AG04449 (cell line): ENCODE measurements around the gene ERG.

Source experiments
- CTCF ChIA-PET: fragments of 350-600 bp; formaldehyde crosslinking; extraction: SDS; loops from one replicate; lab custom pipeline; 2021; ENCODE audit warnings: antibody characterized with exemption; lab: Yijun Ruan, JAX
- POLR2A ChIA-PET: fragments of 400-600, 350-600 bp; formaldehyde crosslinking; extraction: SDS; loops from one replicate; lab custom pipeline; 2020; ENCODE audit warnings: antibody characterized with exemption, inconsistent platforms; lab: Yijun Ruan, JAX
- DNase-seq: peaks from one replicate; pipeline ENCODE4 v3.0.0-alpha.2; 2010; ENCODE audit warnings: low read depth, low spot score
- H3K4me3 ChIP-seq: 2 replicates; pipeline ENCODE4 v1.5.1; 2011; ENCODE audit warnings: low read depth, mild to moderate bottlenecking, control low read depth, low read length
- CTCF ChIP-seq: IDR thresholded peaks from one replicate; pipeline ENCODE4 v1.5.1; 2011; ENCODE audit warnings: mild to moderate bottlenecking, moderate library complexity, low read length, control low read depth, inconsistent platforms; ENCODE audit not compliant: insufficient read depth; ENCODE audit errors: missing control alignments

ERG gene

DNA sequence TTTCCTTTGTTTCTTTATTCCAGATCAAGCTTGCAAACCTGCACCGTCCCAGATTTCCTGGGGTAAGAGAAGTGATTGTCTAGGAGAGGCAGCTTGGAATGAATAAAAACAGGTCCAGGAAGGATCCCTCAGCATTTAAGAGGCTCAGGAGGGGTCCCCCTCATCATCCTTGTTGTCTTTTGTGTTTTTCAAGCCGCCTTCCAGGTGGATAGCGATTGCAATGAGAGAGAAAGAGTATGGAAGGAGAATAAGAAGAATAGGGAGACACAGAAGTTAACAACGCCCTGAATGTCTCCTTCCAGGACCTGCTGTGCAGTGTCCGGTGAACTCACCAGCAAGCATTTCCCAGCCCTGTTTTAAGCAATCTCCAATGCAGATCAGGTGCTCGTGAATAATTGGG, 8.5 kb downstream of the ERG start:
- DNase-seq: no peak
- H3K4me3 ChIP-seq: no peak overlapping the region
- ChIA-PET CTCF (interaction anchor here (0.8 kb wide), 1 partner anchor 16 kb away, joined by 4 read pairs; no protein-coding TSS in a partner anchor), POLR2A (no interaction called here)
- TF ChIP-seq CTCF: no peak

GRCh38 chr21:38489271-38489652, 9.0 kb downstream of the ERG start:
- ChIA-PET POLR2A (no interaction called here), CTCF (no interaction called here)
- no peak for TF ChIP-seq CTCF
- no peak overlapping the region for H3K4me3 ChIP-seq
- no peak for DNase-seq

- no peak overlapping the region for H3K4me3 ChIP-seq
- CTCF ChIA-PET: no interaction called here
- POLR2A ChIA-PET: no interaction called here
- TF ChIP-seq CTCF: no peak
- no peak for DNase-seq
Measured at GRCh38 chr21:38488640-38489270, 9.5 kb downstream of the ERG start.

DNA sequence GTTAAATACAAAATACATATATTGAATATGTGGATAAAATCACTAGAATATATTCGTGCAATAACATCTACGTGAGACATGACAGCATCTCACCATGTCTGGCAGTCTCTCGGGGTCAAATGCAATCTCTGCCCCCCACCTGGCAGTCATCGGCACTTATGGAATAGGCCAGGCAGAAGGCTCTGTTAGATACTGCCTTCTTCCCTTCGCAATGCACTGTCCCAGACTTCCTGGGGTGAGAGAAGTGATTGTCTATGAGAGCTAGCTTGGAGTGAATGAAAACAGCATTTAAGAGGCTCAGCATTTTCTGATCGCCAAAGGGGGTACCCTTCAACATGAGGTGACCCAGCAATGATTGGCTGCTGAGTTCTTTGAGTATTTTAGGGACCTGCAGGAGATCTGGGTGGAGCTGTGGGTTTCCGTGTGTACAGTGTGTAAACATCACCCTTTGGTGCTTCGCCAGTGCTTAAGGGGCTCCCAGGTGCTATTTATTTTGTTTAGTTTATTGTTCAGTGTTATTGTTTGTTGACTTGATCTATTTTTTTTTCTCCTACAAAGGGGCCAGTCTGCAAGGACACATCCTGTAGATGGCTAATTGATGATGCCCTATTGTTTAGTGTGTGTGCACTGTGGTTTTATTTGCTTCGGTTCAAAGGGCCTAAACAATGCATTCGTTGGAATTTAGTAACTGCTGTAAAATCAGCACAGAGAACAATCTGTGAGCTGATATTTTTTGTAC, 10.2 kb downstream of the ERG start:
- POLR2A ChIA-PET: no interaction called here
- CTCF ChIA-PET: no interaction called here
- DNase-seq: no peak
- H3K4me3 ChIP-seq: no peak overlapping the region
- no peak for TF ChIP-seq CTCF

- no peak for TF ChIP-seq CTCF
- DNase-seq: no peak
- H3K4me3 ChIP-seq: no peak overlapping the region
- CTCF ChIA-PET: interaction anchor here (0.8 to 1.3 kb wide), 4 partner anchors 16 to 225 kb away, joined by 3 read pairs; no protein-coding TSS in a partner anchor
- POLR2A ChIA-PET: no interaction called here
Measured at GRCh38 chr21:38486706-38487105, 11.6 kb downstream of the ERG start.

GRCh38 chr21:38486221-38486620, 12.1 kb downstream of the ERG start:
- H3K4me3 ChIP-seq: no peak overlapping the region
- CTCF ChIA-PET: interaction anchor here (0.8 to 1.3 kb wide), 4 partner anchors 17 to 225 kb away, joined by 3 read pairs; no protein-coding TSS in a partner anchor
- TF ChIP-seq CTCF: no peak
- peak; percentile 80 for DNase-seq
- POLR2A ChIA-PET: no interaction called here
